SK-N-SH treated with all-trans-retinoic acid at 6 μM for 48 hours (cell line): ENCODE measurements around the gene MARS2.

Experiments
- ATAC-seq: fragments of 200-7000 bp; cut with Tn5 transposase; 3 replicates; pipeline ENCODE4 v1.9.1; 2020; ENCODE audit warnings: mild to moderate bottlenecking, moderate library complexity
- ARNTL ChIP-seq: fragments of 450-650 bp; formaldehyde crosslinking; IDR thresholded peaks from 2 replicates; pipeline ENCODE4 v1.5.0; 2020; ENCODE audit warnings: low read depth, mild to moderate bottlenecking, moderate library complexity, borderline replicate concordance
- BACH2 ChIP-seq: fragments of 250-450 bp; sonication (Bioruptor Pico); IDR thresholded peaks from 2 replicates; pipeline ENCODE4 v1.9.0; 2021; ENCODE audit warnings: mild to moderate bottlenecking, borderline replicate concordance
- CSRNP3 ChIP-seq: fragments of 250-450 bp; sonication (Bioruptor Pico); IDR thresholded peaks from 2 replicates; pipeline ENCODE4 v1.5.1; 2021; ENCODE audit warnings: mild to moderate bottlenecking, moderate library complexity
- ESRRG ChIP-seq: fragments of 250-450 bp; sonication (Bioruptor Pico); IDR thresholded peaks from 2 replicates; pipeline ENCODE4 v1.6.1; 2021; ENCODE audit warnings: mild to moderate bottlenecking
- ISL1 ChIP-seq: fragments of 250-450 bp; sonication (Bioruptor Pico); IDR thresholded peaks from 2 replicates; pipeline ENCODE4 v2.1.2; 2022; ENCODE audit warnings: mild to moderate bottlenecking, moderate library complexity
- OSR1 ChIP-seq: fragments of 250-450 bp; sonication (Bioruptor Pico); IDR thresholded peaks from 2 replicates; pipeline ENCODE4 v1.8.0; 2022; ENCODE audit warnings: moderate library complexity, mild to moderate bottlenecking, inconsistent platforms
- PATZ1 ChIP-seq: fragments of 250-450 bp; sonication (Bioruptor Pico); IDR thresholded peaks from 2 replicates; pipeline ENCODE4 v1.8.0; 2020; ENCODE audit warnings: mild to moderate bottlenecking, moderate library complexity, borderline replicate concordance
- POU6F1 ChIP-seq: fragments of 250-450 bp; sonication (Bioruptor Pico); IDR thresholded peaks from 2 replicates; pipeline ENCODE4 v1.8.0; 2021; ENCODE audit warnings: low read depth, mild to moderate bottlenecking, moderate library complexity, borderline replicate concordance
- PPARA ChIP-seq: fragments of 250-450 bp; sonication (Bioruptor Pico); IDR thresholded peaks from 2 replicates; pipeline ENCODE4 v1.5.0; 2020; ENCODE audit warnings: mild to moderate bottlenecking, borderline replicate concordance
- RARB ChIP-seq: fragments of 250-450 bp; sonication (Bioruptor Pico); IDR thresholded peaks from 2 replicates; pipeline ENCODE4 v1.8.0; 2021; ENCODE audit warnings: mild to moderate bottlenecking, moderate library complexity
- SNAI2 ChIP-seq: fragments of 250-450 bp; sonication (Bioruptor Pico); IDR thresholded peaks from 2 replicates; pipeline ENCODE4 v1.5.0; 2020; ENCODE audit warnings: mild to moderate bottlenecking, moderate library complexity
- TCF4 ChIP-seq: fragments of 250-450 bp; sonication (Bioruptor Pico); IDR thresholded peaks from 2 replicates; pipeline ENCODE4 v1.8.0; 2021; ENCODE audit warnings: mild to moderate bottlenecking, moderate library complexity, borderline replicate concordance
- TSHZ2 ChIP-seq: fragments of 250-450 bp; sonication (Bioruptor Pico); IDR thresholded peaks from 2 replicates; pipeline ENCODE4 v1.5.0; 2020; ENCODE audit warnings: mild to moderate bottlenecking, moderate library complexity
- ZC3H10 ChIP-seq: fragments of 250-450 bp; sonication (Bioruptor Pico); IDR thresholded peaks from 2 replicates; pipeline ENCODE4 v1.5.1; 2021; ENCODE audit warnings: mild to moderate bottlenecking, moderate library complexity
- ZFP3 ChIP-seq: fragments of 250-450 bp; sonication (Bioruptor Pico); IDR thresholded peaks from 2 replicates; pipeline ENCODE4 v1.5.0; 2020; ENCODE audit warnings: mild to moderate bottlenecking, moderate library complexity
- ZFP30 ChIP-seq: fragments of 450-650 bp; formaldehyde crosslinking; IDR thresholded peaks from 2 replicates; pipeline ENCODE4 v1.5.0; 2022; ENCODE audit warnings: mild to moderate bottlenecking, moderate library complexity
- ZNF565 ChIP-seq: fragments of 450-650 bp; formaldehyde crosslinking; conservative IDR thresholded peaks from 2 replicates; pipeline ENCODE4 v1.5.0; 2020; ENCODE audit warnings: low read depth, mild to moderate bottlenecking, moderate library complexity
- ZNF70 ChIP-seq: fragments of 450-650 bp; formaldehyde crosslinking; IDR thresholded peaks from 2 replicates; pipeline ENCODE4 v1.5.0; 2020; ENCODE audit warnings: mild to moderate bottlenecking, moderate library complexity

MARS2 gene

GRCh38 chr2:197674591-197674990 lies 30.6 kb upstream of the MARS2 start:
- ATAC-seq: no peak
- TF ChIP-seq PPARA (CRISPR knock-in tag): no peak
- no peak for TF ChIP-seq CSRNP3 (CRISPR knock-in tag)
- no peak for TF ChIP-seq ZNF565 (CRISPR knock-in tag)
- no peak for TF ChIP-seq OSR1 (CRISPR knock-in tag)

GRCh38 chr2:197675246-197675645 lies 29.9 kb upstream of the MARS2 start, which contains the start of gene RFTN2:
Gene RFTN2 (minus strand): TSS chr2:197675587. CDS start chr2:197675458, 129 bp downstream.
- TF ChIP-seq ZFP30 (CRISPR knock-in tag): no peak
- TF ChIP-seq POU6F1: no peak
- no peak for TF ChIP-seq ZC3H10 (CRISPR knock-in tag)
- TF ChIP-seq ZFP3: no peak
- no peak for TF ChIP-seq ESRRG
- no peak for TF ChIP-seq CSRNP3 (CRISPR knock-in tag)
- TF ChIP-seq TSHZ2 (CRISPR knock-in tag): no peak
- no peak for TF ChIP-seq OSR1 (CRISPR knock-in tag)
- no peak for TF ChIP-seq SNAI2 (CRISPR knock-in tag)
- TF ChIP-seq TCF4 (CRISPR knock-in tag): no peak
- TF ChIP-seq ARNTL (CRISPR knock-in tag): no peak
- no peak for TF ChIP-seq ZNF70
- no peak for TF ChIP-seq ISL1 (CRISPR knock-in tag)
- no peak for ATAC-seq

GRCh38 chr2:197675711-197676188 lies 29.4 kb upstream of the MARS2 start:
- no peak for TF ChIP-seq SNAI2 (CRISPR knock-in tag)
- TF ChIP-seq ISL1 (CRISPR knock-in tag): no peak
- no peak for TF ChIP-seq OSR1 (CRISPR knock-in tag)
- no peak for TF ChIP-seq PATZ1 (CRISPR knock-in tag)
- TF ChIP-seq ZNF565 (CRISPR knock-in tag): no peak
- TF ChIP-seq BACH2: no peak
- ATAC-seq: no peak

GRCh38 chr2:197677056-197677455 lies 28.1 kb upstream of the MARS2 start:
- ATAC-seq: no peak

More at GRCh38 chr2:197677056-197677455, 28.1 kb upstream of the MARS2 start:
- TF ChIP-seq ESRRG (no peak), TSHZ2 (CRISPR knock-in tag) (no peak), TCF4 (CRISPR knock-in tag) (no peak), RARB (CRISPR knock-in tag) (no peak), ISL1 (CRISPR knock-in tag) (no peak)
- TF ChIP-seq, all 23 proteins: peak for 0
